NCI-H446 (cell line): ENCODE data around the gene TAS1R3.
"Not testable (repeated sequence)": the region's sequence is repeated elsewhere in the genome, so short reads cannot be mapped to it uniquely, and the experiment has no call there.

Experiments used
- DNase-seq, 2 experiments: peaks; one replicate each; lab custom pipeline; 2025; lab: John Stamatoyannopoulos, UW

Gene TAS1R3

DNA sequence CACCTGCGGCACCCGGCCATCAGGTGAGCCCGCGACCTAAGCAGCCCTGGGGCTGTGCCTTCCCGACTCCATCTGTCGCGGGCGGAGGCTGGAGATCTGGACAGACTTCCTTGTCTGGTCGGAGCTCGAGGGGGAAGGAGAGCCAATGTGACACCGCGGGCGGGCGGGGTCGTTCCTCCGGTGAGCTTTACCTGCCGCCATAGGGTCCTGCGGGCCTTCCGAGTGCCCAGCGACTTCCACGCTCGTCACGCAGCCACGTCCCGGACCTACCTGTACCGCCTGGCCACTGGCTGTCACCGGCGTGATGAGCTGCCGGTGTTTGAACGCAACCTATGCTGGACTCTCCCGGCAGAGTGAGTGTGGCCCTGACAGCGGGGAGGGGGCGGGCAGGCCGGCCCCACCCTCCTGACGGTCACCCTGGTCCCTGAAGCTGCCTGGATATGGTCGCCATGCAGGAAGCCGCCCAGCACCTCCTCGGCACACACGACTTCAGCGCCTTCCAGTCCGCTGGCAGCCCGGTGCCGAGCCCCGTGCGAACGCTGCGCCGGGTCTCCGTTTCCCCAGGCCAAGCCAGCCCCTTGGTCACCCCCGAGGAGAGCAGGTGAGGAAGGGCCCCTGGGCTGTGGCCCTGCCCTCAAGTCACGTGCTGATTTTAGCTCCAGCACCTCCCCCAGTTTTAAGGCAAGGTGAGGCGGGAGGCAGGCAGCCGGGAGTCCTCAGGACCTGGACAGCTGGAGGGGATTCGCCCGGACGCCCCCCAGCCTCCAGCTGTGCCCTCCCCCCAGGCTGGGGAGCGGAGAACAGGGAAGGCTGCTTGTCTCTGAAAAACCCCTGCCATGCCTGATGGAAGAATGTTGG is 21.6 kb upstream of the TAS1R3 start:
- no peak for DNase-seq

DNA sequence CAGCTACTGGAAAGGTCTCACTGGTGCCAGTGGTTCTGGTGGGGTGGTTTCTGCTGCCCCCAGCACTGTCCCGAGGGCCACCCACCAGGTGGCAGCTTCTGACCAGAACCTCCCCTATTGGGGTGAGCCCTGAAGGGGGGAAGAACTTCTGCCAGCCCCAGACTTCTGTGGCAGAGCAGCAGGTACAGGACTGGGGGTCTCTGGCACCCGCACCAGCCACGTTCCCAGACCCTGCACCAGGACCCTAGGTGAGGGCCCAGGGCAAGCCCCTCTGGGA is 21.0 kb upstream of the TAS1R3 start:
- no peak for DNase-seq

DNA sequence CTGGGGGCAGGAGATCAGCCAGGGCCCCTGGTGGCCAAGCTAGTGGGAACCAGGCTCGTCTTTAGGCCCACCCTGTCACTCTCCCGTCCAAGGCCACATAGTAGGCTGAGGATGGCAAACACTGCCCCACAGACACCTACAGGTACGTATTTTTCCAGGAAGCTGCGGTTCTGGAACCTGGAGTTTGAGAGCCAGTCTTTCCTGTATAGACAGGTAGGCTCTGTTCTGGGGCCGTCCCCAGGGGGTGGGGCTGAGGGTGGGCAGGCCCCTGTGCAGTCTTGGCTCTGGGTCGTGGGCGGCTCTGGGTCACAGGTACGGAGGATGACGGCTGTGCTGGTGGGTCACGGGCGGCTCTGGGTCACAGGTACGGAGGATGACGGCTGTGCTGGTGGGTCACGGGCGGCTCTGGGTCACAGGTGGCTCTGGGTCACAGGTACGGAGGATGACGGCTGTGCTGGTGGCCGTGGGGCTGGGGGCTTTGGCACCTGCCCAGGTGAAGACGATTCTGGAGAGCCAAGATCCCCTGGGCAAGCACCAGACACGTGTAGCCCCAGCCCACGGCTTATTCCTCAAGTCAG is 20.5 kb upstream of the TAS1R3 start:
- no peak for DNase-seq

DNA sequence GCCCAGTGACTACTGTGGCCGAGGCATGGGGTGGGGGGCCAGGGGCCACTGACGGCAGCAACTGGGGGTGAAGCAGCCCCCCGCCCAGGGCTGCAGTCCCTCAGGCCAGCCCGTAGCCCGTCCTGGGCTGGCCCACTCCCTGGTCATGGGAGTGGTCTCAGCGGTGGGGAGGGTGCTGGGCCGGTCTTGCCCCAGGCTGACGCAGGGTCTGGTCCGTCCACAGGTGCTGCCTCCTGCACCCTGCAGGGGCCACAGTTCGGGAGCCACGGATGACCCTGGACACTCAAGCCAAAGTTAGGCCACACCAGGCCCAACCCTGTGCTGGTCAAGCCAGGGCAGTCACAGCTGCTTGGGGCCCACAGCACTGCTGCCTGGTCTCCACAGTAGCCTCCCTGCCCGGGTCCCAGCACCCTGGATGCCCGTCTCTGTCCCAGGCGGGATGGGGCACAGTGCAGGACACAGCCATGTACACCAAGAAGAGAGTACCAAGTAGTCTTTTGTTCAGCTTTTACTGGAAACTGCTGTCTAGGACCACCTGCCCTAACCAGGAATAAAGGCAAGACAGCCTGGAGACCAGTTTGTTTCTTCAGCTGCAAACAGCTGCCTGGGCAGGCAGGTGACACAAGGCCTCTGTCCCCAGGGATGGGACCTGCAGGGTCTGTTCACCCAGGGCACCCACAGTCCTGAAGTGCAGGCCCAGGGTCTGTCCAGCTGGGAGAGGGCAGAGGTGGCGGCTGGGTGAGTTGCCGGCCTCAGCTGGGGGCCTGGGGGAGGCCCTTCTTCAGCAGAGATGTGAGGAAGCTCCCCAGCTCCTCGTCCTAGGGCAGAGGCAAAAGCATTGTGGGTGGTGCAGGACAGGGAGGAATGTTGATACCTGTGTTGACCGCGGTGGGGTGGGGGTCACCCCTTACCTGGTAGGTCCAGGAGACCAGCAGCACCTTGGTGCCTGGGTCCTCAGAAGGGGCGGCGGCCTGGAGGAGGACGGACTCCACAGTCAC is 19.7 kb upstream of the TAS1R3 start:
- no peak for DNase-seq

DNA sequence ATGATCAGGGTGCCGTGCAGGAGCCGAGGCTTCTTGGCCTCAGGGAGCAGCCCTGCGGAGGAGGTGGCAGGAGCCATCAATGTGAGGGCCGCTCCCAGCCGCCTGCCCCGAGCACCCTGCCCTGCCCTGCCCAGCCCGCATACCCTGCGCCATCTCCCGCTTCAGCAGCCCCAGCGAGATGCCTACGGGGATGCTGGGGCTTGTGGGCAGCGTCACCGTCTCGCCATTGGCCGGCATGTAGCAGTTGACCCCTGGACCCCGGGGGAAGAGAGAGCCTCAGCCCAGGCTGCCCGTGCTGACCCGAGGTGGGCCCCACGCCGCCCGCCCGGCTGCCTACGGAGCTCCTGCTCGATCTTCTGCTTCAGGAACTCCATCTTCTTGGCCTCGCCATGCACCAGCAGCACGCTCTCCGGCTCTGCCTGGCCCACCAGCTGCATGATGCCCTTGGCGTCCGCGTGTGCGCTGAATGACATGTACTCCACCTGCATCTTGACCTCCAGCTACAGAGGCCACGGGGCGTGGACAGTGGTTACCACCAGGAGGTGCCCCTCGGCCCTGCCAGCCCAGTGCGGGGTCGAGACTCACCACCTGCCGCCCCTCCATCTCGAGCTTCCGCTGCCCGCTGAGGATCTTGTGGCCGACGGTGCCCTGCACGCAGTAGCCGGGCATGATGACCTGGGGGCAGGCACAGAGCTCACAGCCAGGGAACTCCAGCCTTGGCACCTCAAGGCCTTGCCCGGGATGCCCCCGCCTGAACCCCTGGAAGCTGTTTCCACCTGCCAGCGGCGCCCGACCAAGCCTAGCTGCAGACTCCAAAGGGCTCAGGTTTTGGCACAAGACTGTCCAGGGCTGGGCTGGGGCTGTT is 18.4 kb upstream of the TAS1R3 start:
- no peak for DNase-seq

DNA sequence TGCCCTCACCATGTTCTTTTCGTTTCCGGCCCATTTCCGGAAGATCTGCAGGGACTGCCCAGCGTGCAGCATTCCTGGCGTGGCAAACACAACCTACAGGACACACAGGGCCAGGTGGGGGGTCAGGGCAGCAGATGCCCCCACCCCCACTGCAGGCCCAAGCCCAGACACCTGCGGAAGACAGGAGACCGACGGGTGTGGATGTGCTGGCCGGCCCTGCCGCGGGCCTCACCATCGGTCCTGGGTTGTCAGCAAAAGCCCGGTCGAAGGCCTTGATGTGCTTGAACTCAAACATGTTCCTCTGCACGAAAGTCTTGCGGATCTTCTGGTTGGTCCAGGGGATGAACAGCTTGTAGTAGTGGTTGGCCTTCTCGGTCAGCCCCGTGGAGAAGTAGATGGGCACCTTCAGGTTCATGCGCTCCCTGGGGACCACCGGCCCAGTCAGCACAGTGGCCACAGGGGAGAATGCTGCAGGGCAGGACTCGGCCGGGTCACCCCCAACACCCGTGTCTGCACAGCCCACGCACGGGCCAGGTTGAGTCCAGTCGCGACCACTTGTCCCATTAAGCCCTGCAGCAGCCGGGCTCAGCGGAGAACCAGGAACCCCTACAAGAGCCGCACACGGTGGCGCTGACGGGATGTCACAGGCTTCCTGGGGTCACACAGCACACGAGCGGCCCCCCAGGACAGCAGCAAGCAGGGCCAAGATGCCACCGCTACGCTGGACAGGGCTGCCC is 17.4 kb upstream of the TAS1R3 start:
- DNase-seq, result no peak

DNA sequence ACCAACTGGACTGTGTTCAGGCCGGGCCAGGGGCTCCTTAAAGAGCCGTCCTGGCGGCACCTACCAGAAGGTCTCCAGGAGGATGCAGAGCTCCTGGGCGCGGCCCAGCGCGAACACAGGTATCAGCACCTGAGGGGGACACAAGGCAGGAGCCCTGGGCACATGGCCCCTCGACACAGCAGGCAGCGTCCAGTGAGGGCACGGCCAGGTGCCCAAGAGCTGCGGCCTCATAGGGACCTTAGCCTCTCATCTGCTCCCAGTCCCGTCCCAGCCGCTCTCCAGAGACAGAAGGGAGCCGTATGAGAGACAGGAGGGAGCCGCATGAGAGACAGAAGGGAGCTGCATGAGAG is 16.9 kb upstream of the TAS1R3 start:
- DNase-seq, result no peak

DNA sequence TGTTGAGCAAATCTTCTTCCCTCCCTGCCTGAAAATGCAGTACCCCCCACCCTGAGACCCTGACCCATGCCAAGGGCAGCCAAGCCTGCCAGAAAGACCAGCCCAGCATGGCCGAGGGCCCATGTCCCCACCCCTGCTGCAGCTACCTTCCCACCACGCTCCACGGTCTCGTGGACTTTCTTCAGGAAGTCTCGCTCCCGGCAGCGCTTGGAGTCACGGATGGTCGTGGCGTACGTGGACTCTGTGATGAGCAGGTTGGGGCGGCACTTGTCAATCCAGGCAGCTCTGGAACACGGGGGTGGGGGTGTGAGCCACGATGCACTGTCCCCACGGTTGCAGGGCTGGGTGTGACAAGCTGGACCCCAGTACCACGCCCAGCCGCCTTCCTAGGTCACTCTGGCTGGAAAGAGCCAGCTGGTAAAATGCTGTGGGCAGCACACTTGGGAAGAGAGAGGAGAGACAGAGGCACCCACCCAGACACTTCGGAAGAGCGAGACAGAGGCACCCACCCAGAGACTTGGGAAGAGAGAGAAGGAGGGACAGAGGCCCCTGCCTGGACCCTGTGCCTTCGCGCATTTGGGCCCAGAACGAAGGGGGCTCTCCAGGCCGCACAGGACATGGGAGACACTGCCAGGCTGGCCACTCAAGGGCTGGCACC is 16.3 kb upstream of the TAS1R3 start:
- DNase-seq, result no peak

DNA sequence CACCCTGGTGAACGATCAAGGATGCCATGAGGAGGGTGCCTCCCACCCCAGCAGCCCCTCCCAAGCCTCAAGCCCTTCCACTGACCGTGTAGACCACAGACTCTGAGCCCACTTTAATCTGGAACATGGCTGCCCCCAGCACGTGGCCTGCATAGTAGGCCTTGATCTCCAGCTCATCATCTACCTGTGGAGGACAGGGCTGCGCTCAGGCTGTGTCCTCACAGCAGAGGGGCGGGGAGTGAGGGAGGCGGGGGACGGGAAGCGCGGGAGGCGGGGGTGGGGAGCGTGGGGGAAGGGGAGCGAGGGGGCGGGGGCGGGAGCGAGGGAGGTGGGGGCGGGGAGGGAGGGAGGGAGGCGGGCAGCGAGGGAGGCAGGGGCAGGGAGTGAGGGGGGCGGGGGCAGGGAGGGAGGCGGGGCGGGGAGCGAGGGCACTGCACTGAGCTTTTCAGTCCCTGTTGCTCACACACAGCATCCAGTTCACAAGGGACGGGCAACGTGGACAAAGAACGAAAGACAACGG is 15.6 kb upstream of the TAS1R3 start:
- no peak for DNase-seq

DNA sequence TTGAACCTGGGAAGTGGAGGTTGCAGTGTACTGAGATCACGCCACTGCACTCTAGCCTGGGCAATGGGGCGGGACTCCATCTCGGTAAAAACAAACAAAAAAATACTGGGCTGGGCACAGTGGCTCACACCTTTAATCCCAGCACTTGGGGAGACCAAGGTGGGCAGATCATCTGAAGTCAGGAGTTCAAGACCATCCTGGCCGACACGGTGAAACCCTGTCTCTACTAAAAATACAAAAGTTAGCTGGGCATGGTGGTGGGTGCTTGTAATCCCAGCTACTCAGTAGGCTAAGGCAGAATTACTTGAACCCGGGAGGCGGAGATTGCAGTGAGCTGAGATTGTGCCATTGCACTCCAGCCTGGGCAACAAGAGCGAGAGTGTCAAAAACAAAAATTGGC is 14.9 kb upstream of the TAS1R3 start:
- not testable (repeated sequence) for DNase-seq

DNA sequence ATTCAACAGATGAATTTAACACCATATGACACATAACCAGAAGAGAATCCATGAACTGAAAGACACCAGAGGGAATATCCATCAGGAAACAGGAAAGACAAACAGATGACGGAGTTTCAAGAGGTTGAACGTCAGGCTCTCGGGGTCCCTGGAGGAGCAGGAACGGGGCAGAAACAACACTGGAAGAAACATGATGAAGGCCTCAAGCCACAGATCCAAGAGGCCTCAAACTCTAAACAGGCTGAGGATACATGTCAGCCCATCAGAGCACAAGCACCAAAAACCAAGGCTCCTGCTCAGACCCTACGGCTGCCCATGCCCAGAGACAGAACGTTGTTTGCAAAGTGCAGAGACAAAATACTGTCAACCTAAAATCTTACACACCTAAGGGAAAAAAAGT is 13.7 kb upstream of the TAS1R3 start:
- DNase-seq, result no peak

DNA sequence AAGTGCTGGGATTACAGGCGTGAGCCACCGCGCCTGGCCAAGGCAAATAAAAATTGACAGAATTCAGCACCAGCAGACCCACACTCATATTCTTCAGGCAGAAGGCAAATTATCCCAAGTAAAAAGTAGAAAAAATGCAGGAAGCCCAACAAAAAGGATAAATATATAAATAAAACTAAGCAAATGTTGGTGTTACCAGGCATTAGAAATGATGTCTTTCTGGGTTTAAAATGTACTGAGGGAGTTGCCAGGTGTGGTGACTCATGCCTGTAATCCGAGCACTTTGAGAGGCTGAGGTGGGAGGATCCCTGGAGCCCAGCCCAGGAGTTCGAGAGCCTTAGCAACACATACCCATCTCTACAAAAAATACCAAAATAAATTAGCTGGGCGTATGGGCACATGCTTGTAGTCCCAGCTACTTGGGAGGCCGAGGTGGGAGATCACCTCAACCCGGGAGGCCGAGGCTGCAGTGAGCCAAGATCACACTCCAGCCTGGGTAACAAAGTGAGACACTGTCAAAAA is 12.9 kb upstream of the TAS1R3 start:
- peak; percentile 87 for DNase-seq

DNA sequence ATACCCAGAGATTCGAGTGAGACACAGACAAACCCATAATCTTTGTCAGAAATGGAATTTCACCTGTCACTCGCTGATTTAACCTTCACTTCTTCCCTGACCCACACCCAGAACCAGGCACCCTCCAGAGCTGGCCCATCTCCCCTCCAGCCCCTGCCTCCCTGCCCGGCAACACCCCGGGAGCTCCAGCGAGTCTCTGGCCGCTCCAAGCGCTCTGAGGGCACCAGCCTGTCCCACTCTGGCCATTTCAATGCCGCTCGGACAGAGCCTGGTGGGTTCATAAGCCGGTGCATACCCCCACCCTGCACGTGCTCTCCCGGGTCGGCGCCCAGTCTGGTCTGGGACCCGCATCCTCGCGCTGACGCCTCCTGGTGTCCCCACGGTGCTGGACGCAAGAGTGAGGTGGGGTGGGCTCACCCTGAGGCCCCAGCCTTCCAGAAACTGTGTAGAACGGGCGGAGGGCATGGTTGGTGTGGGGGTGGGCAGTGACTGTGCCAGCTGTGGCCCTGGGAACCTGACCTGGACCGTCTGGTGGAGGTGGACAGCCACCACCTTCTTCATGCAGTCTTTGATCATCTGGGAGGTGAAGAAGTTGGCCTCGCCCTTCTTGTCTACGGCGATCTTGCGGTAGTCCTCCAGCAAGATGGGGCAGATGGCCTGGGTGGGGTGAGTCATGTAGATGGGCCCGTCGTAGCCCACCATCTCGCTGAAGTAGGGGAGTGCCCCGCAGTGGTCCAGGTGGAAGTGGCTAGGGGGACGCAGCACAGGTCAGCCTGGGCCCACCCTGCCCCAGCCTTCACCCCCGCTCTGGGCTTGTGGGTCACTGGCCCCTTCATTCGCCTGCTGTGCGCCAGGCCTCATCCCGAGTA is 12.1 kb upstream of the TAS1R3 start:
- DNase-seq, result no peak

DNA sequence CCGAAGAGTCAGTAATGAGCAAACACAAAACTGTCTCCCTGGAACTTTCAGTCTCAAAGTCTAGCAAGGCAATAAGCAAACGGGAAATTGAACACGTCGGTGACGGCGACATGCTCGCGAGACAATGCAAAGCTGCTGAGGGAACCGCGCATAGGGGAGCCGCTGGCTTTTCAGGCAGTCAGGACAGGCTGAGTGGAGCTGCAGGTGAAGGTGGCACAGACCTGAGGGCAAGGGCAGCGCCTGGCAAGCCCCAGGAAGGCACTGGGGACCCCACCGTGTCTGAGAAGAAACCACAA is 11.5 kb upstream of the TAS1R3 start:
- no peak for DNase-seq

DNA sequence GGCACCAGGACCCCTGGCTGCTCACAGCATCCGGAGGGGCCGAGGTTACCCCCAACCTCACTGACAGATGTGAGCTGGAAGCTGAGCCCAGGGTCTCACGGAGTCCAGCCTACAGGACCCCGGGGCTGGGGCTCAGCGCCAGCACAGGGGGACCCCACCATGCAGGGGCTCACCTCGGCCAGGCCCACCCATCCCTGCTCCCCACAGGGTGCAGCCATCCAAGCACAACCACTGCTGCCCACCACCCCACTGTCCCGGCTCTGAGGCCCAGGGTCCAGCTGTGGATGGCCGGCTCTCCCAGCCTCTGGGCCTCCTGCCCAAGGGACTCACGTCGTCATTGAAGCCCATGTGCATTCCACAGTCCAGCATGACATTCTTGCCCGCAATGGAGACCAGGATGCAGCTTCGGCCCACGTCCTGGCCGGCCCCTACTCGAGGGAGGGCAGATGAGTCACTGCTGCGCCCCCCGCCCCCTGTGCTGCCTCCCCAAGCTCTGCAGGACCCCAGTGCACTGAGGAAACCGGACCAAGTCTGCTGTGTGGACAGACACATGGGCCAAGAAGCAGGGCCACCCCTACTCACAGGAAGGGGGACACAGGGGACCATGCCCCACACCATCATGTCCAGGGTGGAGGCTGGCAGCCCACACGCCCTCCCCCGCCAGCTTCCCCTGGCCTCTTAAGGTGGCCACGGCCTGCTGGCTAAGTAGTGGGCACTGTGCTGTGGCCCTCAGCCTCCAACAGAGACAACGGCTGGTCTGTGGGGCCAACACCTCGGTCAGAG is 10.2 kb upstream of the TAS1R3 start:
- no peak for DNase-seq

DNA sequence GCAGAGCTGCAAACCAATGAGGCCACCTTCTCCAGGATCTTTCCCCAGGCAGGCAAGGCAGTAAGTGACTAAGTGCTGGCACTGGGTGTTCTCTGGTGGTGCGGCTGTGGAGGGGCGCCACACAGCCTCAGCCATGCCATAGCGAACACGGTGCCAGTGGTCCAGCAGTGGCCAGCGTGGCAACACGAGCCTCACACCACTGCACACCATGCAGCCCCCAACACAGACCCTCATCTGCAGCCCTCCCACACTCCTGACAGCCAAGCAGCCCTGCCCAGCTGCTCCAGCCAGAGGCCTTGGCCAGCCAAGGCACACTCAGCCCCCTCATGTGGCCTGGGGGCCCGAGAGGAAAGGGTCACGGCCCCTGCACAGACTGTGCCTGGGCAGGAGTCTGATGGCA is 9.6 kb upstream of the TAS1R3 start:
- DNase-seq, result no peak

DNA sequence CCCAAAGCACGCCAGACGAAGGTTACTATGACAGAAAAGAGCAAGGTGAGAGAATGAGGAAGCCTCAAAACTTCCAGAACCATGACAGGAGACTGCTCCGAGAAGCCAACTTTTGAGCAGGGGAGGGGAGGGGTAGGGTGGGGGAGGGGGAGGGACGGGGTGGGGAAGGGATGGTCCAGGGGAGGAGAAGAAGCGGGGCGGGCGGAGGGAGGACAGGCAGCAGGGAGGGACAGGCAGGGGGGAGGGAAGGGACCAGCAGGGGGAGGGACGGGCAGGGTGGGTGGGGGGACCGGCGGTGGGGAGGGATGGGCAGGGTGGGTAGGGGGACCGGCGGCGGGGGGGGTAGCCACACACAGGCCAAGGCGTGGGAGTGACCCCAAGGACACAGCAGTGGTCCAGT is 8.7 kb upstream of the TAS1R3 start:
- DNase-seq, result no peak

DNA sequence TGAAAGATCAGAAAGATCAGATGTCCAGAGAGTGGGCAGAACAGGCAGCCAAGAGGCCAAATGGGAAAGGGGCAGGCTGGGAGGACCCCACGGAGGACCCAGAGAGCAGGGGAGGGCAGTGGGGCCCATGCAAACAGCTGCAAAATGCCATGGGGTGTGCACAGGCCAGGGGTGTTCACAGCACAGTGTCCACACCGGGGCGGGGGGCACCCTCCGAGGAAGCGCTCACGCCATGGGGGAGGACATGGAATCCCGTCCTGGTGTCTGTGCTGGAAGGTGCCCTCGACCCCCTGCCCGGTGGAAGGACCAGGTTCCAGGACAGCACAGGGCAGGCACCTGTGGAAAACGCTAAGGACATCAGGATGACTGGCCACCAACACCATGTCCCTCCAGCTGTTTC is 8.1 kb upstream of the TAS1R3 start:
- no peak for DNase-seq

DNA sequence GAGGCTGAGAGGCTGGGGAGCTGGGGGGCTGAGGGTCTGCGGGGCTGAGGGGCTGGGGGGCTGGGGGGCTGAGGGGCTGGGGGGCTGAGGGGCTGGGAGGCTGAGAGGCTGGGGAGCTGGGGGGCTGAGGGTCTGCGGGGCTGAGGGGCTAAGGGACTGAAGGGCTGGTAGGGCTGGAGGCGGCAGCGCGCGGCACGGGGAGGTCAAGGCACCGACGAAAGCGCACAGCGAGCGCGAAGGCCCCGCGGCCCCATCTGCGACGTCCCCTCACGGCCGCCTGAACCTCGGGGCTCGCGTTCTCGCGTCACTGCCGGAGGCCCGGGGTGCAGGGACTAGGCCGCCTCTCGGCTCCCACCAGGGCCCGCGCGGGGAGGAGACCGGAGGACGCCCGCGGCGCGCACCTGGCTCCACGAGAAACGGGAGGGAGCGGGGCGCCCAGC is 7.0 kb upstream of the TAS1R3 start:
- no peak for DNase-seq
